ENCODE results near the gene SETSIP.
"Not testable (repeated sequence)": the region's sequence is repeated elsewhere in the genome, so short reads cannot be mapped to it uniquely, and the experiment has no call there.

SETSIP gene

DNA sequence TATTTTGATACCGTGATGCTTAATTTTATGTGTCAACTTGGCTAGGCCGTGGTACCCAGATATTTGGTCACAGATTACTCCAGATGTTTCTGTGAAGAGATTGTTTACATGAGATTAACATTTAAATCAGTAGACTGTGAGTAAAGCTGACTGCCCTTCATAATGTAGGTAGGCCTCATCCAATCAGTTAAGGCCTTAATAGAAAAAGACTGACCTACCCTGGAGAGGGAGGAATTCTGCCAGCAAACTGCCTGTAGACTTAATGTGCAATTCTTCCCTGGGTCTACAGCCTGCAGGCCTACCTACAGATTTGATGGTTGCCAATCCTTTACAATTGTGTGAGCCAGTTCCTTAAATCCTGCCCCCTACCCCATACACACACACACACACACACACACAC lies 4.3 kb downstream of the SETSIP start:
- in situ Hi-C loops (cut with MboI; ENCODE audit: low pct_unique_long_range_greater_than_20kb, low sequenced_read_pairs): no loop called here

DNA sequence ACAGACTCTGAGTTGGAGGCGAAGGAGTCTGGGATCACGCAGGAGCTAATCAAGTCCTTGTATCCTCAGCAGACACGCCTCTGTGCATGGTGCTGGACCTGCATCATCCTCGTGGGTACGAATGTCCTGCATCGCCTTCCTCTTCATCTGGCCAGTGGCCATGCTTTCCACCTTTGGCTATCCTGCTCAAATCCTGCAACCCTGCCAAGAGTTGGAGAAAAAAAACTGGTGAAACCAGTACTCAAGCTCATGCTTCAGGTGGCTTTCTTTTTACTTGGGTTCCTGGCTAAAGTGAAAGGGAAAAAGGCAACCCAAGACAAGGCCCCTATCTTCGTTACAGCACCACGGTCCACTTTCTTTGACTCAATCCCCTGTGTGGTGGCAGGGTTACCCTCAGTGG lies 8.9 kb downstream of the SETSIP start:
- in situ Hi-C loops (cut with MboI; ENCODE audit: low pct_unique_long_range_greater_than_20kb, low sequenced_read_pairs): no loop called here
- no peak for DNase-seq

More for the DNA sequence above, 4.3 kb downstream of the SETSIP start:
- no peak for DNase-seq

DNA sequence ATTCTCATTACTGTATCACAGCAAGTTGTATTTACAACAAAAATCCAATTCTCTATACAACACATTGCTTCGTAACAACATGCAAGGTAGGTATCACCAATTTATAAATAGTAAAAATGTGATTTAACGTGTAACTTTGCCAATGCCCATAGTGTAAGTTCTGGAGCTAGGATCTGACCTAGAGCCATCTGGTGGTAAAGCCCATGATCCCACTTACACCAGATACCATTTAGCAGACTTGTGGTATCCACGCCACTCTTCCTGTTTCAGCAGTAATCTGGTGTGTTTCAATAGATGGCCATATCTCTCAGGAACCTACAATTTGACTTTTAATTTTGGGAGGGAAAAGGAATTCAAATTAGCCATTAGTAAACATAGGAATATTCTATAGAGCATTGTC lies 10.2 kb downstream of the SETSIP start:
- DNase-seq: peak; percentile 8
- in situ Hi-C loops (cut with MboI; ENCODE audit: low pct_unique_long_range_greater_than_20kb, low sequenced_read_pairs): no loop called here

DNA sequence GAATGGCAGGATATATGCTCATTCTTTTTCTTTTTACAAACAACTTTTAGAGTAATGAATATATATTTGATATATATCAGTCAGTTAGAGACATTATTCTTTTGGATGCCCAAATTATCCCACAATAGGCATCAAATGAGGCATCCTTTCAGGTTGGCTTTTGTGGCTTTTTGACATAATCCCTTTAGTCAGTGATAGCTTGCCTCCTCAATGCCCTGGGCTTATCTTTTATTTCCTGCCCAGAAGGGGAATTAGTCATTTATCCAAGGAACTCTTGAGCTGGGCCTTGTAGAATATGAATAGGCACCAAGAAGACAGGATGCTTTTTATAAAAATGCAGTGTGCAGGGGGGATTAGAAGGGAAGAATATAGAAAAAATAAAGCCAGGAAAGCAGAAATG lies 23.3 kb downstream of the SETSIP start:
- no peak for DNase-seq
- in situ Hi-C loops (cut with MboI; ENCODE audit: low pct_unique_long_range_greater_than_20kb, low sequenced_read_pairs): no loop called here

DNA sequence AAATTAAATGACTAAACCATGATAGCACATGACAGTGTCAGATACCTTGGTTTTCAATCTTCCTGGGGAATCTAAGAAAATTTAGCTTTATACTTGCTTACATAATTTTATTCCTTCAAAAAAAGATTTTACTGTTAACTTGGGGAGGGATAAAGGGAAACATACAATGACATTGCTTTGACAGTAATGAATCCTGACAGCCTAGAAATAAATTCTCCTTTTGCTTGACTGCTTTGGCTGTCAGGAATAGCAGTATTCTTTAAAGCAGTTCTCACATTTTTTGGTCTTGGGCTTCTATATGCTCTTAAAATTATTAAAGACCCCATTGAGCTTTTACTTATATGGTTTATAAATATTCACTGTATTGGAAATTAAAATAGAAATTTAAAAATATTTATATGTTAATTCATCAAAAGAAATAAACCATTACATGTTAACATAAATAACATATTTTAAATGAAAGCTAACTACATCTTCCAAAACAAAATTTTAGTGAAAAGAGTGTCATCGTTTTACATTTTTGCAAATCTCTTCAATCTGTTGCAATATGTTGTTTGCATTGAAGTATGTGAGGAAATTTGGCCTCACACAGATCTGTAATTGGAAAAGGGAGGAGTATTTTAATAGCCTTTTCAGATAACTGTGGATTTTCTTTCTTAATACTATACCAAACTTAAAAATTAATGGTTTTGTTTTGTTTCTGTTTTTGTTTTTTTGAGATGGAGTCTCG lies 29.3 kb downstream of the SETSIP start:
- DNase-seq: no peak
- in situ Hi-C loops (cut with MboI; ENCODE audit: low pct_unique_long_range_greater_than_20kb, low sequenced_read_pairs): no loop called here

DNA sequence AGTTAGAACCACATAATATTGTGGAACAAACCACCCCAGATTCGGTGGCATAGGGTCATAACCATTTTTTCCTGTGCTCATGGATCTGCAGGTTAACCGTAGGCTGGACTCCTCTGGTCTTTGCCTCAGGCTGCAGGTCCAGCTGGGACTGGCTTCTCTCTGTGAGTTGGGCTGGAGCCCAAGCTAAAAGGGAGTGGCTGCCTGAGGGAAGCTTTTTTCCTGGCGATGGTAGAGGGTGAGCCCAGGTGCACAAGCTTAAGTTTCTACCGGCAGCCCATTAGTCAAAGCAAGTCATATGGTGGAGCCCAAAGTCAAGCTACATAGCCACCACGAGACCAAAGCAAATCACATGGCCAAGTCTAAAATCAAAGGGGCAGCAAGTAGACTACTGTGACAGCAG lies 31.6 kb downstream of the SETSIP start:
- DNase-seq: no peak
- in situ Hi-C loops (cut with MboI; ENCODE audit: low pct_unique_long_range_greater_than_20kb, low sequenced_read_pairs): no loop called here

DNA sequence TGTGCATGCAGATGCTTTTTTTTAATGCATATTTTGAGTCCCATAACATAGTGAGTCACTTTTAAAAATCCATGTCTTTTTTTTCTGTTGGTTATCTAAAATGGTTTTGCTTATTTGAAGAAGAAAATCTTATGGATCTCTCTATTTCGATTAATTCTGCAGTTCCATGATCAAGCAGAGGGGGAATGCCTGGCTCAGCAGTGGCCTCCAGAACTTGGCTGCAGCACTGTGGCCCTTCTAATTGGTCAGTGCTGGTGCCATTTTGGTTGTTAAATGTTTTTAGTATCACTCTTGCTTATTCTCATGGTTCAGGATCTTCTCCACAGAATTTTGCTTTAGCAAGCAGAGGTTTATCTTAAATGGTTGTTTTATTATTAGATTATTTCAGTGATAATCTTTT lies 34.2 kb downstream of the SETSIP start:
- DNase-seq: no peak
- in situ Hi-C loops (cut with MboI; ENCODE audit: low pct_unique_long_range_greater_than_20kb, low sequenced_read_pairs): no loop called here

DNA sequence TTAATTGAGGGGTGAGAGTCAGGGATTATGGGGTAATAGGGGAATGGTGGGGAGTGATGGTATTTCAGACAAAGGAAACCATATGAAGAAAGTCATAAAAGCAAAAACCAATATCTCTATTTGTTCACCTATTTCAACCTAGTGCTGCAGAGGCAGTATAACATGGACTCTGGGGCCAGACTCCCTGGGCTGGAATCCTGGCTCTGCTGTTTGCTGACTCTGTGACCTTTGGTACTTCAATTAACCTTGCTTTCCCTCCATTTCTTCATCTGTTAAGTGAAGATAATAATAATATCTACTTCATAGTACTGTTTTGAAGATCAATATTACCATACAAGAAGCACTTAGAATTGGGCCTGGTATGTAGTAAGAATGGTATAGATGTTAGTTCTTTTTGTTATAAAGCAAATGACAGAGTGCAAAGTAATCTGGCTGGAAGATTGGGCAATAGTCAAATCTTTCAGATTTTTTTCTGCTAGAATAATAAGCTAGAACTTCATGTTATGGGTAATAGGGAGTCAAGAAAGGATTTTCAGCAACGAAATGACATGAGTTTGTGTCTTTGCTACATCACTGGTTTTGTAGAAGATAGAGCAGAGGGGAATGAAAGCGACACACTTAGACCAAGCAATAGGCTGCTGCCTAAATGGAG lies 36.4 kb downstream of the SETSIP start:
- in situ Hi-C loops (cut with MboI; ENCODE audit: low pct_unique_long_range_greater_than_20kb, low sequenced_read_pairs): no loop called here
- no peak for DNase-seq

DNA sequence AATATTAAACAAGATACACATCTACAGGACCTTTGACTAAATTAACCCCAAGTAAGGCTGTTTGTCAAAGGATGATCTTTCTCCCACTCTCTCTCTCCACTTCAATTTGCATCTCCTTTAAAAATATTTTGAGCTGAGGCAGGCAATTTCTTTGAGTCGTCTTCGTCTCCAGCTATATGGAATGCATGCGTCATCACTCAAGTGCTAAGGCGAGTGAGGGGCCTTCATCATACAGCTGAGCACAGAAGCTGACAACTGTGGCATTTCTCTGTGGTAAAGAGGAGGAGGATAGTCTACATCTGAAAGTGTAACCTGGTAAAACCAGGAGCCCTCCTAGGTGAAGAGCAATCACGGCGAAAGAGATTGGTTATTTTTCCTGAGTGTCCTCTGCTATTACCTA lies 37.8 kb downstream of the SETSIP start:
- in situ Hi-C loops (cut with MboI; ENCODE audit: low pct_unique_long_range_greater_than_20kb, low sequenced_read_pairs): no loop called here
- DNase-seq: no peak

DNA sequence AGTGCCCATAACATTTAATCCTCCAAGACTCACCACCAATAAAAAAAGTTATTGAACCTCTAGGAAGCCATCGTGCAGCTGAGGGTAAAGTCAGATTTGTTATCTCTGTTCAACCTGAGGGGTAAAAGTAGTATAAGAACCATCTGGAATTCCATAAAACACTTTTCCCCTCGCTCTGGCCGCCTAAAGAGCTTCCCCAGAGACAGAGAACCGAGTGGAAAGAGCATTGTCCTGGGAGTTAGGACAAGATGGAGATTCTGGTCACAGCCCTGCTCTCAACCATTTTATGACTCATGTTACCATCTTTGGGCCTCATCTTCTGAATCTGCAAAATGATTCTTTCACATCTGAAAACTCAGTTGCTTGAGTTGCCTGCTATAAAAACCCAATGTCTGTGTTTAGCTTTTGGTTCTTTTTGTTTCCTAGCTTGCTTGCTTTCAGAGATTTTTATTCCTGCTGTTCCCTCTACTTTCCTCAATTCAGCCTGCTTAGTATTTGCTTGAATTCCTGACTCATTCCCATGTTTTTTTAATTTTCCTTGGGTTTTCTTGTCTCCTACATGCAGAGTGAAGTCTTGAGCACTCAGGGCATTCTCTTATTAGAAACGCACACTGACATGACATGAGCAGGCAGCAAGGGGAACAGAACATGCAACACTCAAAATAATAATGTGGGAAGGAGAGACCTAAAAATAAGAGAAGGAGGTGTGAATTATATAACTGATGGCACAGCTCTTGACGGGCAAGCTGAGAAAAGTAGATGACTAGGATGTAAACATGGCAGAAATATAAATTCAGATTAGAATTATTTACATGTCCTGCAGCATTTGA lies 43.7 kb downstream of the SETSIP start:
- DNase-seq: no peak
- in situ Hi-C loops (cut with MboI; ENCODE audit: low pct_unique_long_range_greater_than_20kb, low sequenced_read_pairs): no loop called here

DNA sequence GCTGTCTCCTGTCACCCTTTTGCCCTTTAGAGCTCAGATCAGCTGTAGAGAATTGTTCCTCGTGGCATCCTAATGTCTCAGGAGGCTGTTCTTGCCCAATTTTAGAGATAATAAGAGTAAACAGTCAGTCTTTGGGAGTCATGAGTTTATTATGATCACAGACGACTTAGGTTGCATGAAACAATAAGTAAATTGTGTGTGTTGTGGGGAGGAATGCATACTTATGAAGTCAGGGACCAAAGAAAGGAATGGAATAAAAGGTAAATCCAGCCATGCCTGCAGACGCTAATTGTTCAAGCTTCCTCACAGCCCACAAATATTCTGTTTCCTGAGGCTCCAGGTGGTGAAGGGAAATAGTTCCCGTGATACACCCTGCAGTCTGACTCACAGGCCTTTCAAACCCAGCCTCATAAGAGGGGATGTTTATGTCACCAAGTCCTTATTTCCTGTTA lies 44.5 kb downstream of the SETSIP start:
- in situ Hi-C loops (cut with MboI; ENCODE audit: low pct_unique_long_range_greater_than_20kb, low sequenced_read_pairs): no loop called here
- DNase-seq: peak; percentile 62

DNA sequence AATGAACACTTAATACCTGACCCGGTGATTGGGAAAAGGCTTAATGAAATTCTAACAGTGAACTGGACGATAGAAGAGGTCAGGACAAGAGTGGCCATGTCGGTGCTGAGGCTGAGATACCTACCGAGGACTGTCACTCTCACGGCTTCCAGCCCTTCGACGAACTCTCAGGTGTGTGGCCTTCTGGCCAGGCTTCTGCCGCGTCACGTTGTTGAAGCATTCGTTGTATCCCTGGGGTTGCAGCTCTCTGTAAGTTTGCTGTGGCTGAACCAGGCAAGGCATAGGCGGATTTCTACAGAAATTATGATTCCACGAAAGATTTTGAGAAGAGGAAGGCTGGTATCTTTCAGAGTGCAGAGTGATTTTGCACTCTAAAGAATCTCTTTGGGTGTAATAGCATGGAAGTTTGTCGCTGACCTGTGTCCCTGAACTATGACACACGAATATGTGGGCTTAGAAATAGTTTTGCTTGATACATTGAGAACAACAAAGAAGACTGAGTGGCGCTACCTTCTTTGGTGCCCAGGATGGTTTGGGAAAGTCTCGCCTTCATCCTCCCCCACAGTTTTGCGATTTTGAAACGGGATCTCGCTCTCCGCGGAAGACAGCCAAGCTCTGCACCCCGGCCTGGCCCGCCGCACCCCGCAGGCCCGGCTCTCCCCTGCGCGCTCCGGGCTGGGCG lies 45.8 kb downstream of the SETSIP start:
- in situ Hi-C loops (cut with MboI; ENCODE audit: low pct_unique_long_range_greater_than_20kb, low sequenced_read_pairs): no loop called here

DNA sequence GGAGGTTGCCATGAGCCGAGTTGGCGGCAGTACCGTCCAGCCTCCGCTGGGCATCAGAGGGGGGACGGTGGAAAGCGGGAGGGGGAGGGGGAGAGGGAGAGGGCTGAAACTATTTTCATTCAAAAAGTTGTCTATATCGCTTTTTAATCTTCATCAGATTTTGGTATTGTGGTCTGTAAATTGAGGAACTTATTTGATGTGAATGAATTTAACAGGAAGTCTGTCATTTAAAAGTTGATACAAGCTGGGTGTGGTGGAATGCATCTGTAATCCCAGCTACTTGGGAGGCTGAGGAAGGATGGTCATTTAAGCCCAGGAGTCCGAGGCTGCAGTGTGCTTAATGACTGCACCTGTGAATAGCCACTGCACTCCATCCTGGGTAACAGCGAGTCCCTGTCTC lies 48.4 kb downstream of the SETSIP start:
- peak; percentile 39 for DNase-seq
- in situ Hi-C loops (cut with MboI; ENCODE audit: low pct_unique_long_range_greater_than_20kb, low sequenced_read_pairs): no loop called here

More for the DNA sequence above, 45.8 kb downstream of the SETSIP start:
- DNase-seq: peak; percentile 20

DNA sequence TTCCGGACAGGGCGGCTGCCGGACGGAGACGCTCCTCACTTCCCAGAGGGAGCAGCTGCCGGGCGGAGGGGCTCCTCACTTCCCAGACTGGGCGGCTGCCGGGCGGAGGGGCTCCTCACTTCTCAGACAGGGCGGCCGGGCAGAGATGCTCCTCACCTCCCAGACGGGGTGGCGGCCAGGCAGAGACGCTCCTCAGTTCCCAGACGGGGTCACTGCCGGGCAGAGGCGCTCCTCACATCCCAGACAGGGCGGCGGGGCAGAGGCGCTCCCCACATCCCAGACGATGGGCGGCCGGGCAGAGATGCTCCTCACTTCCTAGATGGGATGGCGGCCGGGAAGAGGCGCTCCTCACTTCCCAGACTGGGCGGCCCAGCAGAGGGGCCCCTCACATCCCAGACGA lies 49.2 kb downstream of the SETSIP start:
- DNase-seq; in situ Hi-C loops (cut with MboI; ENCODE audit: low pct_unique_long_range_greater_than_20kb, low sequenced_read_pairs): not testable (repeated sequence)

Data from KBM-7 (cell line).